ENCODE results near the gene SLC25A44. TPM values are rescaled to one million over a fixed set of nuclear protein-coding genes. Genes with fewer than 3 reads are reported as not detected.

Gene SLC25A44
- total RNA-seq, 1 donor from 2014 or later: 5.8 TPM

GRCh38 chr1:156246241-156246780, 52.4 kb downstream of the SLC25A44 start:
- no peak for DNase-seq (ENCODE audit: low read depth)
- no peak overlapping the region for H3K4me3 ChIP-seq (ENCODE audit: low read depth, low read length)
- H3K36me3 ChIP-seq (ENCODE audit: control insufficient read depth, insufficient read depth, low read length): peaks cover 12% of the 10 kb centered on the region
- FAIRE-seq: peak; percentile 79
- no peak for TF ChIP-seq CTCF (IDR thresholded peaks at IDR 0.05; ENCODE audit: insufficient read depth, low read length, severe bottlenecking)
- H3K27me3 ChIP-seq (ENCODE audit: control insufficient read depth, insufficient read depth, low read length): no peaks in the 10 kb centered on the region

GRCh38 chr1:156246781-156247459, 53.0 kb downstream of the SLC25A44 start:
- Histone ChIP-seq H3K27me3 (ENCODE audit: control insufficient read depth, insufficient read depth, low read length) (no peaks in the 10 kb centered on the region), H3K36me3 (ENCODE audit: control insufficient read depth, insufficient read depth, low read length) (peaks cover 18% of the 10 kb centered on the region), H3K4me3 (ENCODE audit: low read depth, low read length) (no peak overlapping the region)
- FAIRE-seq (peak; percentile 40), DNase-seq (ENCODE audit: low read depth) (no peak)
- TF ChIP-seq CTCF (IDR thresholded peaks at IDR 0.05; ENCODE audit: insufficient read depth, low read length, severe bottlenecking): no peak

GRCh38 chr1:156247460-156248322, 53.8 kb downstream of the SLC25A44 start, which contains the start of gene PAQR6:
Gene PAQR6 (minus strand): TSS chr1:156248056. CDS start chr1:156246731, 1,325 bp downstream.
- H3K27me3 ChIP-seq (ENCODE audit: control insufficient read depth, insufficient read depth, low read length): no peaks in the 10 kb centered on the region
- H3K4me3 ChIP-seq (ENCODE audit: low read depth, low read length): no peak within 1 kb of the TSS
- DNase-seq (ENCODE audit: low read depth): no peak
- no peak for FAIRE-seq
- TF ChIP-seq CTCF (IDR thresholded peaks at IDR 0.05; ENCODE audit: insufficient read depth, low read length, severe bottlenecking): no peak
- H3K36me3 ChIP-seq (ENCODE audit: control insufficient read depth, insufficient read depth, low read length): peaks cover 25% of the 10 kb centered on the region

- TF ChIP-seq CTCF (IDR thresholded peaks at IDR 0.05; ENCODE audit: insufficient read depth, low read length, severe bottlenecking): no peak
- H3K36me3 ChIP-seq (ENCODE audit: control insufficient read depth, insufficient read depth, low read length): peaks cover 30% of the 10 kb centered on the region
- DNase-seq (ENCODE audit: low read depth) (no peak), FAIRE-seq (no peak)
- no peak overlapping the region for H3K4me3 ChIP-seq (ENCODE audit: low read depth, low read length)
- no peaks in the 10 kb centered on the region for H3K27me3 ChIP-seq (ENCODE audit: control insufficient read depth, insufficient read depth, low read length)
Measured at GRCh38 chr1:156248323-156248683, 54.4 kb downstream of the SLC25A44 start.

- H3K27me3 ChIP-seq (ENCODE audit: control insufficient read depth, insufficient read depth, low read length): no peaks in the 10 kb centered on the region
- no peak for TF ChIP-seq CTCF (IDR thresholded peaks at IDR 0.05; ENCODE audit: insufficient read depth, low read length, severe bottlenecking)
- no peak overlapping the region for H3K4me3 ChIP-seq (ENCODE audit: low read depth, low read length)
- DNase-seq (ENCODE audit: low read depth) (no peak), FAIRE-seq (no peak)
- peaks cover 36% of the 10 kb centered on the region for H3K36me3 ChIP-seq (ENCODE audit: control insufficient read depth, insufficient read depth, low read length)
Measured at GRCh38 chr1:156249593-156249992, 55.7 kb downstream of the SLC25A44 start.

Data from bronchial epithelial cell (primary cell).